ENCODE data around the gene SEMA3C.

The SEMA3C gene

GRCh38 chr7:80824253-80824652 lies 94.6 kb downstream of the SEMA3C start:
- Histone ChIP-seq H3K4me1 (no peaks in the 10 kb centered on the region), H3K9me3 (ENCODE audit: control insufficient read depth, low read length) (no peaks in the 10 kb centered on the region), H3K36me3 (ENCODE audit: control insufficient read depth, insufficient read depth, low read length) (no peaks in the 10 kb centered on the region), H3K9ac (no peak overlapping the region), H3K79me2 (no peaks in the 10 kb centered on the region), H3K27ac (no peak overlapping the region), H3K4me3 (ENCODE audit: low read depth, low read length) (no peak overlapping the region), H2AFZ (no peak overlapping the region), H3K4me2 (ENCODE audit: low read length) (no peak overlapping the region), H3K27me3 (ENCODE audit: control insufficient read depth, insufficient read depth, low read length) (no peaks in the 10 kb centered on the region)
- no peak for TF ChIP-seq CTCF (IDR thresholded peaks at IDR 0.05)

- H3K36me3 ChIP-seq (ENCODE audit: control insufficient read depth, insufficient read depth, low read length), result no peaks in the 10 kb centered on the region
- no peak overlapping the region for H3K9ac ChIP-seq
- H3K4me1 ChIP-seq, result no peaks in the 10 kb centered on the region
- no peaks in the 10 kb centered on the region for H3K79me2 ChIP-seq
- H3K9me3 ChIP-seq (ENCODE audit: control insufficient read depth, low read length), result no peaks in the 10 kb centered on the region
- no peak overlapping the region for H3K27ac ChIP-seq
- TF ChIP-seq CTCF (IDR thresholded peaks at IDR 0.05), result no peak
- no peak overlapping the region for H3K4me3 ChIP-seq (ENCODE audit: low read depth, low read length)
- no peaks in the 10 kb centered on the region for H3K27me3 ChIP-seq (ENCODE audit: control insufficient read depth, insufficient read depth, low read length)
- H2AFZ ChIP-seq, result no peak overlapping the region
- no peak overlapping the region for H3K4me2 ChIP-seq (ENCODE audit: low read length)
Observed at GRCh38 chr7:80823057-80823456, 95.8 kb downstream of the SEMA3C start.

GRCh38 chr7:80821771-80822319 lies 97.0 kb downstream of the SEMA3C start:
- Histone ChIP-seq H3K4me1 (no peaks in the 10 kb centered on the region), H3K4me3 (ENCODE audit: low read depth, low read length) (no peak overlapping the region), H3K4me2 (ENCODE audit: low read length) (no peak overlapping the region), H3K9ac (no peak overlapping the region), H3K27me3 (ENCODE audit: control insufficient read depth, insufficient read depth, low read length) (no peaks in the 10 kb centered on the region), H3K79me2 (no peaks in the 10 kb centered on the region), H3K27ac (no peak overlapping the region), H3K9me3 (ENCODE audit: control insufficient read depth, low read length) (no peaks in the 10 kb centered on the region), H3K36me3 (ENCODE audit: control insufficient read depth, insufficient read depth, low read length) (no peaks in the 10 kb centered on the region), H2AFZ (no peak overlapping the region)
- TF ChIP-seq CTCF (IDR thresholded peaks at IDR 0.05), result no peak

- Histone ChIP-seq H3K4me1 (no peaks in the 10 kb centered on the region), H3K27me3 (ENCODE audit: control insufficient read depth, insufficient read depth, low read length) (no peaks in the 10 kb centered on the region), H3K9me3 (ENCODE audit: control insufficient read depth, low read length) (no peaks in the 10 kb centered on the region), H2AFZ (no peak overlapping the region), H3K79me2 (no peaks in the 10 kb centered on the region), H3K9ac (no peak overlapping the region), H3K36me3 (ENCODE audit: control insufficient read depth, insufficient read depth, low read length) (no peaks in the 10 kb centered on the region), H3K4me3 (ENCODE audit: low read depth, low read length) (no peak overlapping the region), H3K27ac (no peak overlapping the region), H3K4me2 (ENCODE audit: low read length) (no peak overlapping the region)
- TF ChIP-seq CTCF (IDR thresholded peaks at IDR 0.05), result no peak
Observed at GRCh38 chr7:80819503-80819902, 99.3 kb downstream of the SEMA3C start.

- no peaks in the 10 kb centered on the region for H3K4me1 ChIP-seq
- no peak overlapping the region for H3K4me3 ChIP-seq (ENCODE audit: low read depth, low read length)
- no peaks in the 10 kb centered on the region for H3K36me3 ChIP-seq (ENCODE audit: control insufficient read depth, insufficient read depth, low read length)
- H3K79me2 ChIP-seq, result no peaks in the 10 kb centered on the region
- no peaks in the 10 kb centered on the region for H3K9me3 ChIP-seq (ENCODE audit: control insufficient read depth, low read length)
- no peak overlapping the region for H3K27ac ChIP-seq
- no peaks in the 10 kb centered on the region for H3K27me3 ChIP-seq (ENCODE audit: control insufficient read depth, insufficient read depth, low read length)
- no peak overlapping the region for H3K4me2 ChIP-seq (ENCODE audit: low read length)
- TF ChIP-seq CTCF (IDR thresholded peaks at IDR 0.05), result no peak
- no peak overlapping the region for H3K9ac ChIP-seq
- no peak overlapping the region for H2AFZ ChIP-seq
Observed at GRCh38 chr7:80818181-80818580, 100.7 kb downstream of the SEMA3C start.

Measured in parathyroid adenoma (tissue), 2 donors.